Mucosa of rectum (tissue), 2 donors: Measurements from ENCODE around the gene KRT36.
A peak's percentile ranks its signal among the peaks of the same experiment; 100 is the strongest.

ENCODE experiments used
- H3K27ac ChIP-seq, 2 donors: one replicate each; pipeline ENCODE4 v1.7.0; 2013; ENCODE audit warnings: inconsistent platforms in 2 of 2, low read depth in 2 of 2, low read length in 2 of 2
- H3K27me3 ChIP-seq, 2 donors: one replicate each; pipeline ENCODE4 v1.7.0; 2013; ENCODE audit warnings: low read length in 2 of 2; ENCODE audit not compliant: control insufficient read depth in 2 of 2, insufficient read depth in 2 of 2
- H3K36me3 ChIP-seq, 2 donors: one replicate each; pipeline ENCODE4 v1.7.0; 2013; ENCODE audit warnings: low read length in 2 of 2; ENCODE audit not compliant: control insufficient read depth in 2 of 2, insufficient read depth in 2 of 2
- H3K4me1 ChIP-seq, 2 donors: one replicate each; pipeline ENCODE4 v1.7.0; 2013; ENCODE audit warnings: low read length in 2 of 2, mild to moderate bottlenecking in 1 of 2; ENCODE audit not compliant: control insufficient read depth in 2 of 2, insufficient read depth in 2 of 2
- H3K4me3 ChIP-seq, 2 donors: one replicate each; pipeline ENCODE4 v1.7.0; 2013; ENCODE audit warnings: low read length in 2 of 2
- H3K9ac ChIP-seq, 2 donors: one replicate each; pipeline ENCODE4 v1.7.0; 2013; ENCODE audit warnings: low read length in 2 of 2, low read depth in 1 of 2, mild to moderate bottlenecking in 1 of 2
- H3K9me3 ChIP-seq, 2 donors: one replicate each; pipeline ENCODE4 v1.7.0; 2013; ENCODE audit warnings: low read length in 2 of 2; ENCODE audit not compliant: control insufficient read depth in 2 of 2
- donor health status: healthy.
- donor health status: Normal muscosa, but diverticular disease.

The KRT36 gene

DNA sequence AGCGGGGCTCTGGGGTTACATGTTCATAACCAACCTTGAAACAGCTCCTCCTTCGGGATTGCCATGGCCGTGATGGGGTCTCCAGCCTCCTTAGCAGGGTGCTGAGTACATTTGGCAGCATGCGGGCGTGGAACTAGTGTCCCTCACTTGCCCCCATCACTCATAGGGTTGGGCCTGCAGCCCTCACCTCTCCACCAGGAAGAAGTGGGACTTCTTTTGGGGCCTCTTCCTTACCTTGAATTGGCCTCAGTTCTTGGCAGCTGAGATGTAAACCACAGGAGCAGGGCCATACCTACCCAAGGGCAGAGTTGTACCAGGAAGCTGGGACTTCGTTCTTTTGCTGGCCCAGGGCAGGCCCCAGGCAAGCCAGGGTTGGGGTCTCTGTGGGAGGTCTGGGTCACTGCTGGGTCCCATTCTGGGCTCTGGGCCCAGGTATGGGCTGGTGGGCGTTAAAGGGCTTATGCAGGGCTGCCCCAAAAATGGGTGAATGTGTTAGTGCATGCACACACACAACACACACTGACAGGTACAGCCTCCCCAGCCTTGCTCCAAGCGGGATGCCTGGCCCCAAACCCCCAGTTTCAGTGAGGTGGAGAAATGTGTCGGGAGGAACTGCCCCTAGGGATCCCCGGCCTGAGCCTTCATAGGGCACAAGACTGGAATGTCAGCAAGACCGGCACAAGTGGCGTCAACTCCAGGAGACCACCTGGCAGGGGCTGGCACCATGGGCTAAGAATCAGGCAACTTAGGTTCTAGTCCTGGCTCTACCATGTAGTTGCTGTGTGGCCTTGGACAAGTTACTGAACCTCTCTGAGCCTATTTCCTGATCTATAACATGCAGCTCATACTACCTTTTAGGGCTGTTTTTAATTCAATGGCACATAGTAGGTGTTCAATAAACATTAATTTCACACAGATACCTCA is 32.9 kb upstream of the KRT36 start:
- H3K36me3 ChIP-seq: peaks cover 7 to 27% of the 10 kb centered on the region in 2 donors
- H3K27ac ChIP-seq: peak overlapping the region; percentile 83 to 90
- H3K9ac ChIP-seq: peak overlapping the region; percentile 26 to 75
- H3K9me3 ChIP-seq: no peaks in the 10 kb centered on the region
- H3K4me3 ChIP-seq: peak overlapping the region in 1 of 2 donors; percentile 10
- peaks cover 0 to 5% of the 10 kb centered on the region in 2 donors for H3K27me3 ChIP-seq
- H3K4me1 ChIP-seq: peaks cover 39 to 56% of the 10 kb centered on the region in 2 donors

DNA sequence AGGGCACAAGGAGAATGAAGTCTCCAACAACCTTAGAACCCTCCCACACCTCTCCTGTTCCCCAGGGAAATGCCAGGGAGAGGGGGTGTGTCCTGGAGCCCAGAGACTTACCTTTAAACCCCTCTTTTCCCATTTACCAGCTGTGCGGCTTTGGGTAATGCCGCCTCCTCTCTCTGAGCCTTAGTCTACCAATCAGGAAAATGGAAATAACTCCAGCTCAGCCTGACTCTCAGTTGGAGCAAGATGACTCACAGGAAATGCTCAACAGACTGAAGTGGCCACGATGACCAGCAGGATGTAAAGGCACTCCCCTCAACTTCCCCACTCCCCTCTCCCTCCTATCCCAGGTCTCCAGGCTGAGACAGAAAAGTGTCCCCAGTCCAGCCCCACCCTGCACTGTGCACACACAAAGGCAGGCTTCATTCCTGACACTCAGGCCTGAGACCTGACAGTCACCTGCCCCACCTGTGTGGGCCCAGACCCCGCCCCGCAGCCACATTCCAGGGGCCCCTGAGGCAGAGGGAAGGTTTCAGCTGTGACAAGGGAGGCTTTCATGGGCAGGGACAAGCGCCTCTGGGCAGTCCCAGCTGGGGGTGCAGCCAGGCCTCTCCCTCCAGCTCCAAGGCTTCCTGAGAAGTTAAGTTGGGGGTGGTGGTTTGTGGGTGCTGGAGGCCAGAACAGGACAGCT is 32.0 kb upstream of the KRT36 start:
- Histone ChIP-seq H3K9ac (peak overlapping the region; percentile 66 to 75), H3K36me3 (peaks cover 7 to 27% of the 10 kb centered on the region in 2 donors), H3K27ac (peak overlapping the region; percentile 83 to 90), H3K4me1 (peaks cover 38 to 56% of the 10 kb centered on the region in 2 donors), H3K9me3 (no peaks in the 10 kb centered on the region), H3K27me3 (no peaks in the 10 kb centered on the region), H3K4me3 (peak overlapping the region; percentile 5 to 13)

DNA sequence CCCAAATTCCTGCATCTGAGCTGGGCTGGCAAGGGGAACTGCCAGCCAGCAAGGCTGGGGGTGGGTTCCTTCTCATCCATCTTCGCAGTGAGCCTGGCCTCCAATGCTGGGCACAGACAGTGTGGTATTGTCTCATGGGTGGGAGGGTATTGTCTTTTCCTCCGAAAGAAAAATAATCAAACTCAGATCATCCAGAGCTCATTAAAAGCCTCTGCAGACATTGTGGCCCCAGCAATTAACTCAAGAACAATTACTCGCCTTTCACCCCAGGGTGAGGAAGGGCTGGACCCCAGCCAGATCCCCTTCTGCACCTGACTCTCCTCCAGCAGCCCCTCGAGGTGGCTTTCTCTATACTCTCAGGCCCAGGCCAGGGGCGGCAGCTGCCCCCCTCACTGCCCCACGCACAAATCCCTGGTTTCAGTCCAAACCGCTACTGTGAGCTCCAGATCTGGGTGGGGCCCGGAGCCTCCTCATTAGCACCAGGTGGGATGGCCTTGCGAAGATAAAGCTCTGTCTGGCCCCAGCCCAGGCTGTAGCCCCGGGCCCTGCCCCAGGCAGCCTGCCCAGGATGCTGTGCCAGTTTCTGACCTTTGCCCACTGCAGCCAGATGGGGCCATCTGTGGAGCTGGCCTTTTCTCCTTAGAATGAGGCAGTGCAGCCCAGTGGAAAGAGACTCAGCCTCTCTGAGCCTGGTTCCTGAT is 31.3 kb upstream of the KRT36 start:
- Histone ChIP-seq H3K9me3 (no peaks in the 10 kb centered on the region), H3K36me3 (peaks cover 7 to 27% of the 10 kb centered on the region in 2 donors), H3K9ac (peak overlapping the region; percentile 66 to 75), H3K27ac (peak overlapping the region; percentile 83 to 90), H3K27me3 (no peaks in the 10 kb centered on the region), H3K4me1 (peaks cover 36 to 53% of the 10 kb centered on the region in 2 donors), H3K4me3 (peak overlapping the region in 1 of 2 donors; percentile 13)

DNA sequence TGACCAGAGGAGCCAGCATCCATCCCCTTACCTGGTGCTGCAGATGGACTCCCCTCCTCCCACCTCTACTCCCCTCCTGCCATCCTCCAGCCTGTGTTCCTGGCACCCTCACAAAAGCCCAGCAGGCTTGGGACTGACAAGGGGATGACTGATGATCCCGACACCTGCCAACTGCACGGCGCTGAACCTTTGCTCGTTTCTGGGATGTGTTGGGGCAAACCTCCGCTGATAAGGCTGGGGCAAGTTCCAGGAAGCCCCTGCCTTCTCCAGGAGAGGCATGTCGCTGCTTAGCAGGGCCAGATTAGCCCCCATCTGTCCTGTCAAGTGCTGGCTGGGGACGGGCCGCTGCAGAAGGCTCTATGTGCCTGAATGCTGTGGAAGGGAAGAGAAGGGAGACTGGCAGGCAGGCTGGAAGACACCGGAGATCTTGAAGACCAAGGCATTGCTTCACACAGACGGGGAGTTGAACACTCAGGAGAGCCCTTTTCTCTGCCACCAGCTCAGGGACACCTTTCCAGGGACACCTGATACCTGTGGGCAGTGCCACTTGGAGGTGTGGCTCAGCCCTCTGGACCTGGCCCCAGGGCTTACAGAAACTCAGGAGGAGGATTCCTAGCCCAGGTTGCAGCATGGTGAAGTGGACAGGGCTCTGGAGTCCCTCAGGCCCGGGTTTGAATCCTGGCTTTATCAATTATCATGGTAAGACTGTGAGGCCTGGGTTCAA is 30.0 kb upstream of the KRT36 start:
- Histone ChIP-seq H3K4me3 (no peak overlapping the region), H3K27ac (peak overlapping the region in 1 of 2 donors; percentile 3), H3K9ac (no peak overlapping the region), H3K36me3 (peaks cover 7 to 20% of the 10 kb centered on the region in 2 donors), H3K27me3 (no peaks in the 10 kb centered on the region), H3K4me1 (peaks cover 32 to 46% of the 10 kb centered on the region in 2 donors), H3K9me3 (no peaks in the 10 kb centered on the region)

DNA sequence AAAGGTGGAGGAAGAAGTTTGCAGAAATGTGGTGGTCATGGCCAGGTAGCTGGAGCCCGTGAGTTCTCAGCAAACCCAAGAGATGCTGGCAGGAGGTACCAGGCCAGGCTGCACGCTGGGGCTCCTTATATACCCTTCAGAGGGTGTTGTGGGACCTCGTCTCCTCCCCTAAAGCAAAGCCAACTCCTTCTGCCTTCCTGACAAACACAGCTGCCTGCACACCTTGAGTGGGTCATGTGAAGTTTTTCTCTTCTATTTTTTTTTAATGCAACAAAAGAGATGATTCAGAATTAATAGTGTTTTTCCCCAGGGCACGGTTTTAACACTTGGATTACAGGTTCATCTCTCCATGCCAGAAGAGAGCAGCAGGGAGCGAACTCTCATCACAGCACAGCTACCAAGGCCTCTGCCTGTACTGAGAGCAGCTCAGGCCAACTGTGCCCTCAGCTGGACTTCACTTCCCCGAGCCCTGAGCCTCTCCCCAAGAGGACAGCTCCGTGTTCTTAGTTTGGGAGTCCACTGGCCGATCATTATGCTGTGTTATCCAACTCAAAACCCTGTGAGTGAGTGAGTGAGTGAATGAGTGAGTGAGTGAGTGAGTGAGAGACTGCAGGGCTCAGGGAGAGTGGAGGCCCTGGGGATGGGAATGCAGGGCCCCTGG is 29.2 kb upstream of the KRT36 start, which contains the start of gene KRT15:
Gene KRT15, minus strand, starts transcription at position 102 of the 661 bp plus-strand sequence. Its CDS starts 63 bp downstream, at position 39.
- no peaks in the 10 kb centered on the region for H3K9me3 ChIP-seq
- H3K27me3 ChIP-seq: no peaks in the 10 kb centered on the region
- H3K4me1 ChIP-seq: peaks cover 31 to 38% of the 10 kb centered on the region in 2 donors
- peak within 1 kb of the TSS in 1 of 2 donors; percentile 3 for H3K27ac ChIP-seq
- H3K9ac ChIP-seq: no peak within 1 kb of the TSS
- no peak within 1 kb of the TSS for H3K4me3 ChIP-seq
- peaks cover 3 to 12% of the 10 kb centered on the region in 2 donors for H3K36me3 ChIP-seq

DNA sequence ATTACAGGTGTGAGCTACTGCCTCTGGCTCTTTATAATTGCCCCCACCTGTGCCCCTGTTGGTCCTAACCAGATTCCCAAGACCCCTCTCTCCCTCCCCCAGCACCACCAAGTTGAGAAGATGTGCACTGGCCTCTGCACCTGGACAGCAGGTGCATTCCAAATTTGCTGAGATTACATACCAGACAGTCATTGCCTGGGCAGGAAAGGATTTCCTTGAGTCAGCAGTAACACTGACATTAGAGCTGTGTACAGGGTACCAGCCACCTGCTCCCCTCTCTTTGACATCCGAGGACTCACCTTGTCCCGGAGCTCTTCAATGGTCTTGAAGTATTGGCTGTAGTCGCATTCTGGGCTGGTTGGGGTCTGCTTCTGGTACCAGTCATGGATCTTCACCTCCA is 28.3 kb upstream of the KRT36 start:
- Histone ChIP-seq H3K36me3 (peaks cover 0 to 3% of the 10 kb centered on the region in 2 donors), H3K9ac (no peak overlapping the region), H3K27ac (no peak overlapping the region), H3K4me3 (no peak overlapping the region), H3K27me3 (no peaks in the 10 kb centered on the region), H3K4me1 (peaks cover 24 to 29% of the 10 kb centered on the region in 2 donors), H3K9me3 (no peaks in the 10 kb centered on the region)

DNA sequence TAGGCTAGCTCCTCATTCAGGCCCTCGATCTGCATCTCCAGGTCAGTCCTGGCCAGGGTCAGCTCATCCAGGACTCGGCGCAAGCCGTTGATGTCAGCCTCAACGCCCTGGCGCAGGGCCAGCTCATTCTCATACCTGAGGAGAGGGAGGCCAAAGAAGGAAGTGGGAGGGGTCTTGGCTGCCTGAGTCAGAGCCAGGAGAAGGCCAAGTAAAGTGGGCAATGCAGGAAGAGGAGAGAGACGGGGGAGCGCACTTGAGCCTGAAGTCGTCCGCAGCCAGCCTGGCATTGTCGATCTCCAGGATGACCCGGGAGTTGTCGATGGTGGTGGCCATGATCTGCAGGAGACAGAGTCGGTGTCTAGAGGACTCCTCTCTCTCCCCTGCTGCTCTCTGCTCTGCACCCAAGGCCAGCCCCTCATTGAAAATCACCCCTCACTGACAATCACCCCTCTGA is 27.1 kb upstream of the KRT36 start:
- Histone ChIP-seq H3K4me3 (no peak overlapping the region), H3K9ac (no peak overlapping the region), H3K27ac (no peak overlapping the region), H3K36me3 (no peaks in the 10 kb centered on the region), H3K9me3 (no peaks in the 10 kb centered on the region), H3K27me3 (no peaks in the 10 kb centered on the region), H3K4me1 (peaks cover 12 to 18% of the 10 kb centered on the region in 2 donors)

DNA sequence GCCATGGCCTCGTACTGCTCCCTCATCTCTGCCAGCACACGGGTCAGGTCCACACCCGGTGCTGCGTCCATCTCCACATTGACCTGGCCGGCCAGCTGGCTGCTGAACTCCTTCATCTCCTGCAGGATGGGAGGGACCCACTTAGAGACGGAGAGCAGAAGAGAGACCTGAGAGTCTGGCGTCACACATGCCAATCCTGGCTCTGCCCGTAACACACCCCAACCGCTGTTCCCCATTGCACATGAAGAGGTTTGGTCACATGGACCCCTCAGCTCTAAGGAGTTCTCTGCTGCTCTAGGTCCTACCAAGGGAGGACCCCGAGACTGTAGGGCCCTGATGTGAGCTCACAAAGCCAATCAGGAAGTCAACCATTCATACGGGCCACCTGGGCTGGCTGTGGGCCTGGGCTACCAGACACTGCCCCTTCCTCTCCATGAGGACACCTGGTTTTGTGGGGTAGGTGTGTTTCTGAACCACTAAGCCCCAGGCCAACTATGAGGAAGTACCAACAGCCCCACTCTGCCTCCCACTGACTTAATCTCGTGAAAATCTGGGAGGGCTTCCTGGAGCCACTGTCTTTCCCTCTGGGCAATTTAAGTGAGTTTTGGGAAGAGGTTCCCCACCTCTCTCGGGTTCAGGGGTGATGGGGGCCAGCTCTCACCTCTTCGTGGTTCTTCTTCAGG is 26.6 kb upstream of the KRT36 start:
- Histone ChIP-seq H3K9me3 (no peaks in the 10 kb centered on the region), H3K4me3 (no peak overlapping the region), H3K4me1 (peaks cover 12 to 17% of the 10 kb centered on the region in 2 donors), H3K27ac (no peak overlapping the region), H3K27me3 (no peaks in the 10 kb centered on the region), H3K36me3 (no peaks in the 10 kb centered on the region), H3K9ac (no peak overlapping the region)
